SU-DHL-6 (cell line): ENCODE measurements around the gene ELANE.
"Not testable (repeated sequence)": the region's sequence is repeated elsewhere in the genome, so short reads cannot be mapped to it uniquely, and the experiment has no call there.

Source experiments
- H2AFZ ChIP-seq: fragments of 200-600 bp; sonication (generic); 2 replicates; pipeline ENCODE4 v1.6.1; 2014; ENCODE audit warnings: low read depth, mild to moderate bottlenecking, moderate library complexity, mixed read lengths, antibody characterized with exemption, low read length; ENCODE audit not compliant: severe bottlenecking
- H3F3A ChIP-seq: fragments of 200-600 bp; shearing (Covaris generic); 2 replicates; pipeline ENCODE4 v1.6.0; 2016; ENCODE audit warnings: antibody characterized with exemption, mild to moderate bottlenecking; ENCODE audit not compliant: insufficient read depth
- H3K27ac ChIP-seq: fragments of 200-600 bp; sonication (generic); 2 replicates; pipeline ENCODE4 v1.5.1; 2016; ENCODE audit warnings: low read depth, mild to moderate bottlenecking, low read length, moderate library complexity, mixed read lengths
- H3K27me3 ChIP-seq: fragments of 200-600 bp; sonication (generic), shearing (Covaris generic); 2 replicates; pipeline ENCODE4 v1.6.0; 2014; ENCODE audit warnings: mild to moderate bottlenecking, low read length
- H3K36me3 ChIP-seq: fragments of 200-600 bp; sonication (generic); 2 replicates; pipeline ENCODE4 v1.6.1; 2014; ENCODE audit warnings: mild to moderate bottlenecking, low read length, mixed read lengths
- H3K4me2 ChIP-seq: fragments of 300-600, 200-600 bp; shearing (Covaris generic), sonication (generic); 2 replicates; pipeline ENCODE4 v1.6.0; 2014; ENCODE audit warnings: low read length, low read depth, mild to moderate bottlenecking; ENCODE audit not compliant: poor library complexity, severe bottlenecking
- H3K4me3 ChIP-seq: fragments of 200-600 bp; sonication (generic); 2 replicates; pipeline ENCODE4 v1.5.1; 2014; ENCODE audit warnings: antibody characterized with exemption, low read length, mild to moderate bottlenecking, mixed read lengths; ENCODE audit not compliant: insufficient read depth, poor library complexity, severe bottlenecking
- H3K79me2 ChIP-seq: fragments of 200-600 bp; sonication (generic); 2 replicates; pipeline ENCODE4 v1.6.1; 2014; ENCODE audit warnings: mild to moderate bottlenecking, low read length, moderate library complexity; ENCODE audit not compliant: insufficient read depth
- H3K9ac ChIP-seq: fragments of 200-600 bp; sonication (generic); 2 replicates; pipeline ENCODE4 v1.7.0; 2014; ENCODE audit warnings: mild to moderate bottlenecking, low read length
- H3K9me2 ChIP-seq: fragments of 200-600 bp; sonication (generic); replicated peaks from 2 replicates; pipeline ENCODE4 v1.6.1; 2014; ENCODE audit warnings: low read length; ENCODE audit not compliant: insufficient read depth
- H3K9me3 ChIP-seq: fragments of 200-600 bp; sonication (generic); 2 replicates; pipeline ENCODE4 v1.6.1; 2014; ENCODE audit warnings: low read length, mixed read lengths; ENCODE audit not compliant: insufficient read depth
- H4K20me1 ChIP-seq: fragments of 200-600 bp; sonication (generic); 2 replicates; pipeline ENCODE4 v1.6.1; 2014; ENCODE audit warnings: low read depth, mild to moderate bottlenecking, antibody characterized with exemption, low read length, moderate library complexity, mixed read lengths
- EZH2phosphoT487 ChIP-seq: fragments of 200-600 bp; sonication (generic), shearing (Covaris generic); conservative IDR thresholded peaks from 2 replicates; pipeline ENCODE4 v1.6.1; 2018; ENCODE audit warnings: mild to moderate bottlenecking, antibody characterized with exemption, low read length, moderate library complexity, mixed read lengths
- TF ChIP-seq, protein P1 (sequence below): fragments of 200-600 bp; sonication (generic); IDR thresholded peaks from one replicate; pipeline ENCODE4 v1.5.1; 2017; ENCODE audit warnings: antibody characterized with exemption, mild to moderate bottlenecking, low read length, moderate library complexity; ENCODE audit not compliant: insufficient read depth, poor library complexity, severe bottlenecking

The ELANE gene

DNA sequence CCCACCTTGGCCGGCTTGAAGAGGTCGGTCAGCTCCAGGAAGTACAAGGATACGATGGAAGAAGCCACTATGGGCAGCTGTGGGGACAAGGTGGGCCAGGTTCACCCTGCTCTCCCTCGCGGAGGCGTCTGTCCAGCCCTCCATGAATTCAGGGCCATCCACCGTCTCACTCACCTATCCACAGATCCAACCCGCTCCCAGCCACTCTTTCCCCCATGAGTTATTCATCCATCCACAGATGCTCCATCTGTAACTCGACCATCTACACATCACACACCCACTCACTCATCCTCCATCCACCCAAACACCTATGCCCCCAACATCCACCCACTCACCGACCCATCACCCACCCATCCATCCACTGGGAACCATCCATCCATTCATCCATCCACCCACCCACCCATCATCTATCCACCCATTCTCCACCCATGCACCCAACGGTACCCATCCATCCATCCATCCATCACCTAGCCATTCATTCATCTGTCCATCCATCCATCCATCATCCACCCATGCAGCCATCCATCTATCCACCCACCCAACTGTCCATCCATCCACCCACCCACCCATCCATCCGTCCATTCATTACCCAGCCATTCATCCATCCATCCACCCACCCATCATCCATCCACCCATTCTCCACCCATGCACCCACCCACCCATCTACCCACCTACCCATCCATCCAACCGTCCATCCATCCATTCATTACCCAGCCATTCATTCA lies 36.2 kb upstream of the ELANE start:
- Histone ChIP-seq H3K27me3 (no peaks in the 10 kb centered on the region), H3K4me2 (no peak overlapping the region), H3K4me3 (no peak overlapping the region), H3K9me2 (no peaks in the 10 kb centered on the region), H3K9ac (no peak overlapping the region), H2AFZ (no peak overlapping the region), H4K20me1 (no peaks in the 10 kb centered on the region), H3K9me3 (no peaks in the 10 kb centered on the region), H3K79me2 (no peaks in the 10 kb centered on the region), H3K27ac (no peak overlapping the region), H3K36me3 (no peaks in the 10 kb centered on the region; the same call in 1 of the 2 replicates), H3F3A (peaks cover 9% of the 10 kb centered on the region)
- TF ChIP-seq EZH2phosphoT487: no peak
- TF ChIP-seq, protein P1, sequence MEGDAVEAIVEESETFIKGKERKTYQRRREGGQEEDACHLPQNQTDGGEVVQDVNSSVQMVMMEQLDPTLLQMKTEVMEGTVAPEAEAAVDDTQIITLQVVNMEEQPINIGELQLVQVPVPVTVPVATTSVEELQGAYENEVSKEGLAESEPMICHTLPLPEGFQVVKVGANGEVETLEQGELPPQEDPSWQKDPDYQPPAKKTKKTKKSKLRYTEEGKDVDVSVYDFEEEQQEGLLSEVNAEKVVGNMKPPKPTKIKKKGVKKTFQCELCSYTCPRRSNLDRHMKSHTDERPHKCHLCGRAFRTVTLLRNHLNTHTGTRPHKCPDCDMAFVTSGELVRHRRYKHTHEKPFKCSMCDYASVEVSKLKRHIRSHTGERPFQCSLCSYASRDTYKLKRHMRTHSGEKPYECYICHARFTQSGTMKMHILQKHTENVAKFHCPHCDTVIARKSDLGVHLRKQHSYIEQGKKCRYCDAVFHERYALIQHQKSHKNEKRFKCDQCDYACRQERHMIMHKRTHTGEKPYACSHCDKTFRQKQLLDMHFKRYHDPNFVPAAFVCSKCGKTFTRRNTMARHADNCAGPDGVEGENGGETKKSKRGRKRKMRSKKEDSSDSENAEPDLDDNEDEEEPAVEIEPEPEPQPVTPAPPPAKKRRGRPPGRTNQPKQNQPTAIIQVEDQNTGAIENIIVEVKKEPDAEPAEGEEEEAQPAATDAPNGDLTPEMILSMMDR: no peak

- no peak overlapping the region for H3K27ac ChIP-seq
- no peak overlapping the region for H3K4me2 ChIP-seq
- H2AFZ ChIP-seq: no peak overlapping the region
- no peak overlapping the region for H3K4me3 ChIP-seq
- H3K9ac ChIP-seq: no peak overlapping the region
- no peaks in the 10 kb centered on the region for H4K20me1 ChIP-seq
- no peaks in the 10 kb centered on the region for H3K9me2 ChIP-seq
- H3F3A ChIP-seq: peaks cover 4% of the 10 kb centered on the region
- no peaks in the 10 kb centered on the region for H3K9me3 ChIP-seq
- H3K79me2 ChIP-seq: no peaks in the 10 kb centered on the region
- H3K36me3 ChIP-seq: no peaks in the 10 kb centered on the region; the same call in 1 of the 2 replicates
- TF ChIP-seq EZH2phosphoT487: no peak
- TF ChIP-seq, protein P1: no peak
- H3K27me3 ChIP-seq: no peaks in the 10 kb centered on the region
These were observed 35.6 kb upstream of the ELANE start for GRCh38 chr19:816500-816857.

DNA sequence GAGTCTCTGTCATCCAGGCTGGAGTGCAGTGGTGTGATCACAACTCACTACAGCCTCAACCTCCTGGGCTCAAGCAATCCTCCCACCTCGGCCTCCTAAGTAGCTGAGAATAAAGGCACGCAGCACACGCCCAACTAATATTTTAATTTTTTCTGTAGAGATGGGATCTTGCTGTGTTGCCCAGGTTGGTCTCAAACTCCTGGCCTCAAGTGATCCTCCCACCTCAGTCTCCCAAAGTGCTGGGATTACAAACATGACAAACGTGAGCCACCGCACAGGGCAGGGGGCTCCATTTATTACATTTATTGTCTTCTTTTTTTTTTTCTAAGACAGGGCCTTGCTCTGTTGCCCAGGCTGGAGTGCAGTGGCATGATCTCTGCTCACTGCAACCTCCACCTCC lies 31.9 kb upstream of the ELANE start:
- not testable (repeated sequence) for H3K9ac ChIP-seq, H4K20me1 ChIP-seq, H3K27me3 ChIP-seq, H3K4me2 ChIP-seq, H3K9me2 ChIP-seq, H3K4me3 ChIP-seq, H3F3A ChIP-seq, H3K27ac ChIP-seq, H3K79me2 ChIP-seq, H2AFZ ChIP-seq, H3K9me3 ChIP-seq, H3K36me3 ChIP-seq

DNA sequence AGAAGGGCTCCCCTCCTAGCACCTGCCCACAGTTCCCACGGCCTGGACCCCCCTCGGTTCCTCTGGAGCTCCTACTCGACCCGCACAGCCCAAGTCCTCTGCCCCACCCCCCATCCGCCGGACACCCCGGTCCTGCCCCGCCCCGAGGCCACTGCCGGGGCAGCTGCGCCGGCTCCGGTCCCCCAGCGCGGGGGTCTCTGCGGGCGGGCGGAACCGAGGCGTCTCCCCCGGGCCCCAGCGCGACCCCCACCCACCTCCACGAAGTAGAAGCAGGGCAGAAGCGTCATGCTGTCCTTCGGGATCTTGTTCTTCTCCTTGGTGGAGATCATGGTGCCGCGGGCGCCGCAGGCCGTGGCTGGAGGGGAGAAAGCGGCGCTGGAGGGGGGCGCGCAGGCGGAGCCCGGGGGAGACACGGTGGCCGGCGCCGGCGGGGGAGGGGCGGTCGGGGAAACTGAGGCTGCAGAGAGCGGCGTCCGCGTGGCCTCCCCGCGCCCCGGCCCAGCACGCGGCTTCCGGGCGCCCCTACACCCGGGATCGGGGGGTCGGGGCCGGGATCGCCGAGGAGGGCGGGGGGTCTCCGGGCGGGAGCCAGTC lies 30.8 kb upstream of the ELANE start:
- Histone ChIP-seq H3K9me2 (no peaks in the 10 kb centered on the region), H3K27ac (no peak overlapping the region), H3K9me3 (no peaks in the 10 kb centered on the region), H3K9ac (no peak overlapping the region), H3F3A (no peaks in the 10 kb centered on the region), H3K79me2 (no peaks in the 10 kb centered on the region), H3K36me3 (no peaks in the 10 kb centered on the region), H3K4me2 (no peak overlapping the region), H2AFZ (no peak overlapping the region), H4K20me1 (no peaks in the 10 kb centered on the region), H3K4me3 (no peak overlapping the region), H3K27me3 (no peaks in the 10 kb centered on the region)
- TF ChIP-seq EZH2phosphoT487: no peak
- TF ChIP-seq, protein P1: no peak
